H1 (cell line): ENCODE results near the gene BNC2. TPM values are rescaled to one million over a fixed set of nuclear protein-coding genes. Genes with fewer than 3 reads are reported as not detected.

Experiments
- CTCF ChIA-PET: fragments of 300-600 bp; sonication (Branson Sonifier 250); formaldehyde crosslinking; loops from one replicate; lab custom pipeline; 2021; ENCODE audit not compliant: partially characterized antibody; lab: Charles Lee
- POLR2A ChIA-PET: fragments of 300-600 bp; sonication (Branson Sonifier 250); formaldehyde crosslinking; loops from one replicate; lab custom pipeline; 2021; ENCODE audit warnings: inconsistent platforms; ENCODE audit not compliant: partially characterized antibody; lab: Charles Lee
- DNase-seq, 2 experiments: peaks; one replicate each; pipeline versions ENCODE4 v3.0.0 to v3.0.0-alpha.2; 2010 to 2022; ENCODE audit warnings: low spot score in 2 of 2, low read depth in 1 of 2, mixed read lengths in 1 of 2
- FAIRE-seq: peaks from 2 replicates; lab custom pipeline; 2011; peaks lifted over from hg19 to GRCh38; lab: Jason Lieb, UNC
- H2AFZ ChIP-seq: 2 replicates; pipeline ENCODE4 v1.8.1; 2012; ENCODE audit warnings: low read length, inconsistent platforms
- H2AK5ac ChIP-seq: 2 replicates; pipeline ENCODE4 v1.6.1; 2013; ENCODE audit warnings: low read depth, low read length
- H2BK120ac ChIP-seq: replicated peaks from 2 replicates; pipeline ENCODE3; 2013; ENCODE audit warnings: low read depth, low read length, inconsistent platforms
- H2BK12ac ChIP-seq: 2 replicates; pipeline ENCODE4 v1.6.1; 2013; ENCODE audit warnings: low read depth, low read length
- H2BK15ac ChIP-seq: 2 replicates; pipeline ENCODE4 v1.6.1; 2013; ENCODE audit warnings: low read length
- H2BK20ac ChIP-seq: 2 replicates; pipeline ENCODE4 v1.6.1; 2013; ENCODE audit warnings: low read length
- H2BK5ac ChIP-seq: 2 replicates; pipeline ENCODE4 v1.6.1; 2013; ENCODE audit warnings: low read depth, low read length
- H3K14ac ChIP-seq: 2 replicates; pipeline ENCODE4 v1.6.1; 2013; ENCODE audit warnings: inconsistent platforms; ENCODE audit not compliant: insufficient read length
- H3K18ac ChIP-seq: 2 replicates; pipeline ENCODE4 v1.6.1; 2013; ENCODE audit warnings: low read length; ENCODE audit errors: extremely low read depth
- H3K23ac ChIP-seq: 2 replicates; pipeline ENCODE4 v1.6.1; 2013; ENCODE audit warnings: inconsistent platforms; ENCODE audit not compliant: insufficient read length
- H3K23me2 ChIP-seq: 2 replicates; pipeline ENCODE4 v1.6.1; 2013; ENCODE audit warnings: low read depth, low read length
- H3K27ac ChIP-seq: 2 replicates; pipeline ENCODE4 v1.6.1; 2011; ENCODE audit warnings: low read depth, low read length, inconsistent platforms
- H3K27me3 ChIP-seq, 4 experiments: replicated peaks in 1 of 4; 1 replicate in 1 of 4; 2 replicates in 3 of 4; pipeline versions ENCODE4 v1.6.1 to v1.8.1; 2011 to 2013; ENCODE audit warnings: low read length in 3 of 4, mild to moderate bottlenecking in 3 of 4, inconsistent platforms in 2 of 4, mixed read lengths in 2 of 4, moderate library complexity in 1 of 4; ENCODE audit not compliant: control insufficient read depth in 3 of 4, insufficient read depth in 3 of 4; ENCODE audit errors: extremely low read depth in 1 of 4
- H3K36me3 ChIP-seq, 4 experiments: 2 replicates each; pipeline versions ENCODE4 v1.6.1 to v1.8.1; 2011 to 2013; ENCODE audit warnings: mild to moderate bottlenecking in 4 of 4, low read length in 3 of 4, moderate library complexity in 2 of 4, control low read depth in 1 of 4, inconsistent platforms in 1 of 4; ENCODE audit not compliant: insufficient read depth in 4 of 4, control insufficient read depth in 2 of 4
- H3K4ac ChIP-seq: replicated peaks from 2 replicates; pipeline ENCODE3; 2013; ENCODE audit warnings: low read length, low read depth, mixed read lengths, inconsistent platforms; ENCODE audit not compliant: insufficient read length
- H3K4me1 ChIP-seq, 4 experiments: replicated peaks in 1 of 4; 1 replicate in 1 of 4; 2 replicates in 3 of 4; pipeline versions ENCODE4 v1.6.1 to v1.8.1; 2011 to 2013; ENCODE audit warnings: low read length in 3 of 4, inconsistent platforms in 2 of 4, mixed read lengths in 1 of 4; ENCODE audit not compliant: insufficient read depth in 4 of 4, control insufficient read depth in 3 of 4
- H3K4me2 ChIP-seq, 2 experiments: 2 replicates each; pipeline versions ENCODE4 v1.6.1 to v1.8.1; 2011 to 2013; ENCODE audit warnings: low read depth in 2 of 2, low read length in 2 of 2, control low read depth in 1 of 2, inconsistent platforms in 1 of 2, mild to moderate bottlenecking in 1 of 2; ENCODE audit not compliant: insufficient read depth in 1 of 2
- H3K4me3 ChIP-seq, 4 experiments: fragments of 200-600, 300-600 bp in 1 of 4; sonication (generic), shearing (Covaris generic), sonication (Bioruptor Twin) in 1 of 4; 2 replicates each; pipeline versions ENCODE4 v1.5.1 to v1.8.1; 2011 to 2016; ENCODE audit warnings: low read length in 4 of 4, low read depth in 3 of 4, control low read depth in 2 of 4, inconsistent platforms in 2 of 4, mild to moderate bottlenecking in 2 of 4, mixed read lengths in 1 of 4, moderate library complexity in 1 of 4; ENCODE audit not compliant: insufficient read depth in 2 of 4; ENCODE audit errors: extremely low read depth in 1 of 4
- H3K56ac ChIP-seq: replicated peaks from 2 replicates; pipeline ENCODE3; 2013; ENCODE audit warnings: low read depth, mild to moderate bottlenecking, mixed read lengths, low read length, inconsistent platforms; ENCODE audit not compliant: insufficient read length
- H3K79me1 ChIP-seq: 2 replicates; pipeline ENCODE4 v1.6.1; 2013; ENCODE audit warnings: low read depth, low read length, control low read depth
- H3K79me2 ChIP-seq, 2 experiments: 2 replicates each; pipeline versions ENCODE4 v1.6.1 to v1.8.1; 2012 to 2013; ENCODE audit warnings: low read length in 2 of 2, mild to moderate bottlenecking in 2 of 2, inconsistent platforms in 1 of 2; ENCODE audit not compliant: insufficient read depth in 2 of 2, control insufficient read depth in 1 of 2
- H3K9ac ChIP-seq, 4 experiments: replicated peaks in 1 of 4; 1 replicate in 1 of 4; 2 replicates in 3 of 4; pipeline versions ENCODE4 v1.6.1 to v1.8.1; 2011 to 2013; ENCODE audit warnings: low read depth in 3 of 4, low read length in 3 of 4, control low read depth in 2 of 4, mild to moderate bottlenecking in 2 of 4, moderate library complexity in 2 of 4, inconsistent platforms in 1 of 4; ENCODE audit errors: extremely low read depth in 1 of 4
- H3K9me3 ChIP-seq, 2 experiments: 2 replicates each; pipeline versions ENCODE4 v1.6.1 to v1.8.1; 2012 to 2013; ENCODE audit warnings: mild to moderate bottlenecking in 2 of 2, moderate library complexity in 2 of 2, control low read depth in 1 of 2, inconsistent platforms in 1 of 2, low read depth in 1 of 2, low read length in 1 of 2, mixed read lengths in 1 of 2; ENCODE audit not compliant: insufficient read depth in 2 of 2
- H4K20me1 ChIP-seq, 2 experiments: replicated peaks in 1 of 2; 2 replicates each; pipeline versions ENCODE3 to v1.8.1; 2011 to 2013; ENCODE audit warnings: inconsistent platforms in 2 of 2, low read length in 2 of 2, mild to moderate bottlenecking in 1 of 2; ENCODE audit not compliant: insufficient read depth in 2 of 2, control insufficient read depth in 1 of 2
- H4K5ac ChIP-seq: 2 replicates; pipeline ENCODE4 v1.6.1; 2013; ENCODE audit warnings: low read length, low read depth, mixed read lengths, inconsistent platforms; ENCODE audit not compliant: insufficient read length
- H4K8ac ChIP-seq: 2 replicates; pipeline ENCODE4 v1.8.0; 2013; ENCODE audit warnings: mild to moderate bottlenecking, moderate library complexity, low read length, inconsistent platforms; ENCODE audit not compliant: insufficient read depth; ENCODE audit errors: extremely low read depth
- H4K91ac ChIP-seq: replicated peaks from 2 replicates; pipeline ENCODE3; 2013; ENCODE audit warnings: low read length, mixed read lengths, inconsistent platforms; ENCODE audit not compliant: insufficient read length
- BRCA1 ChIP-seq: IDR thresholded peaks from 2 replicates; pipeline ENCODE4 v1.6.1; 2012; ENCODE audit warnings: low read depth, low read length, improper control_type of control experiment
- CHD2 ChIP-seq: IDR thresholded peaks from 2 replicates; pipeline ENCODE4 v1.6.1; 2012; ENCODE audit warnings: low read length, improper control_type of control experiment
- CTCF ChIP-seq, 3 experiments: IDR thresholded peaks; 1 replicate in 2 of 3; 2 replicates in 1 of 3; pipeline versions ENCODE4 v1.5.1 to v1.6.1; 2011; ENCODE audit warnings: low read length in 3 of 3, mild to moderate bottlenecking in 3 of 3, inconsistent platforms in 2 of 3, low read depth in 1 of 3, moderate library complexity in 1 of 3; ENCODE audit not compliant: insufficient read depth in 1 of 3; ENCODE audit errors: control extremely low read depth in 1 of 3
- FOSL1 ChIP-seq: IDR thresholded peaks from 2 replicates; pipeline ENCODE4 v1.6.1; 2011; ENCODE audit warnings: mild to moderate bottlenecking, low read depth, low read length, moderate library complexity; ENCODE audit not compliant: insufficient read depth
- GTF2F1 ChIP-seq: IDR thresholded peaks from 2 replicates; pipeline ENCODE4 v1.6.1; 2012; ENCODE audit warnings: low read depth, low read length, improper control_type of control experiment, borderline replicate concordance
- HDAC2 ChIP-seq, 2 experiments: fragments of 300-600 bp in 1 of 2; sonication (generic) in 1 of 2; IDR thresholded peaks; 2 replicates each; pipeline ENCODE4 v1.6.1; 2011 to 2012; ENCODE audit warnings: low read depth in 2 of 2, low read length in 2 of 2, mild to moderate bottlenecking in 2 of 2, moderate library complexity in 2 of 2, borderline replicate concordance in 1 of 2, inconsistent platforms in 1 of 2
- MAX ChIP-seq: IDR thresholded peaks from 2 replicates; pipeline ENCODE4 v1.6.1; 2012; ENCODE audit warnings: inconsistent platforms
- RFX5 ChIP-seq: IDR thresholded peaks from 2 replicates; pipeline ENCODE4 v1.6.1; 2011; ENCODE audit warnings: low read depth, low read length, improper control_type of control experiment, borderline replicate concordance
- WGBS, 2 experiments: shearing (Covaris generic) in 1 of 2; methylation state at CpG; one replicate each; pipeline versions ENCODE4 v1.1.6 to v1.1.7; 2013 to 2015; ENCODE audit warnings: low lambda C conversion rate in 2 of 2, mixed read lengths in 2 of 2, inconsistent platforms in 1 of 2, low coverage in 1 of 2, missing lambda C conversion rate in 1 of 2; ENCODE audit not compliant: insufficient replicate concordance in 2 of 2, insufficient coverage in 1 of 2, insufficient read length in 1 of 2; ENCODE audit errors: extremely low coverage in 1 of 2, missing lambda C conversion rate in 1 of 2; 5-methylcytosine and 5-hydroxymethylcytosine counted together
- polyA plus RNA-seq, 7 experiments: library from polyadenylated mRNA; depleted of rRNA in 3 of 7; stranded (reverse) in 5 of 7; unstranded in 2 of 7; fragments of >200 nt in 5 of 7; fragments of 200-250 nt in 2 of 7; gene quantifications; 1 replicate in 5 of 7; 2 replicates in 1 of 7; 4 replicates in 1 of 7; pipeline versions ENCODE4 v1.2.1 to v1.2.3, GENCODE V29; 2011 to 2013; ENCODE audit warnings: missing spikeins in 2 of 7, mixed read lengths in 2 of 7
- total RNA-seq: library from RNA; stranded (reverse); fragmentation: NEBNext Ultra II Directional; extraction: Animal tissue kit (Norgen Biotek cat#: 25700); gene quantifications from 2 replicates; pipeline ENCODE4 v1.2.1, GENCODE V29; 2021
- TF ChIP-seq, protein P1 (sequence below): IDR thresholded peaks from 2 replicates; pipeline ENCODE4 v1.6.1; 2012; ENCODE audit warnings: low read length, inconsistent platforms

Gene BNC2
- total and polyA plus RNA-seq, 2 of the 8 experiments (the other 6 are each of a cell fraction or from before 2014, with no cell fraction given) = 16.0 to 26.8 TPM

DNA sequence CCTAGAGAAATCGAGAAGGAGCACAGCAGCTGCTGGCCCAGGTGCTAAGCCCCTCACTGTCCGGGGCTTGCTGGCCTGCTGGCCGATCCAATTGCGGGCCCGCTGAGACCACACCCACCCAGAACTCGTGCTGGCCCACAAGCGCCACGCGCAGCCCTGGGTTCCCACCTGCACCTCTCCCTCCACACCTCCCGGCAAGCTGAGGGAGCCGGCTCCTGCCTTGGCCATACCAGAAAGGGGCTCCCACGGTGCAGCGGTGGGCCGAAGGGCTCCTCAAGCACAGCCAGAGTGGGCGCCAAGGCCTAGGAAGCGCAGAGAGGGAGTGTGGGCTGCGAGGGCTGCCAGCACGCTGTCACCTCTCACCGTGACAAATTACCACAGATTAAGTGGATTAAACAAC, 6.8 kb upstream of the BNC2 start:
- DNase-seq (no peak), FAIRE-seq (no peak)
- peaks cover 0 to 4% of the 10 kb centered on the region in 2 experiments; a peak in 1 of 4 replicates for H3K9me3 ChIP-seq
- ChIA-PET POLR2A (no interaction called here), CTCF (interaction anchor here (1.2 kb wide), 1 partner anchor 11 kb away, joined by 3 read pairs; no protein-coding TSS in a partner anchor)
- no peak overlapping the region for H3K4me3 ChIP-seq
- H4K20me1 ChIP-seq = no peaks in the 10 kb centered on the region
- H3K27ac ChIP-seq = no peak overlapping the region
- H4K91ac ChIP-seq = no peak overlapping the region
- H2BK20ac ChIP-seq = no peak overlapping the region
- H3K79me2 ChIP-seq = no peaks in the 10 kb centered on the region
- no peak overlapping the region for H3K23ac ChIP-seq
- WGBS, 2 experiments = 83% methylated on average over 13 of the region's 19 CpGs; no CpG with 5 or more reads in 1 of the 2 experiments
- H3K14ac ChIP-seq = no peak overlapping the region
- H2BK120ac ChIP-seq = no peak overlapping the region
- H2AFZ ChIP-seq = no peak overlapping the region
- no peak overlapping the region; the same call in 1 of the 2 replicates for H2BK12ac ChIP-seq
- no peak overlapping the region for H3K9ac ChIP-seq
- H4K5ac ChIP-seq = no peak overlapping the region
- no peaks in the 10 kb centered on the region; a peak in 1 of 7 replicates for H3K27me3 ChIP-seq
- no peak overlapping the region for H3K18ac ChIP-seq
- no peaks in the 10 kb centered on the region for H3K36me3 ChIP-seq
- no peak overlapping the region for H3K4ac ChIP-seq
- peaks cover 0 to 4% (median 2%) of the 10 kb centered on the region in 4 experiments; a peak in 3 of 7 replicates for H3K4me1 ChIP-seq
- no peak overlapping the region for H3K56ac ChIP-seq
- H2AK5ac ChIP-seq = no peak overlapping the region
- no peaks in the 10 kb centered on the region for H3K79me1 ChIP-seq
- 0 out of 2 replicates have a peak, but pooled peaks cover 2% of the 10 kb centered on the region for H3K23me2 ChIP-seq
- H2BK5ac ChIP-seq = no peak overlapping the region
- no peak overlapping the region for H3K4me2 ChIP-seq
- H2BK15ac ChIP-seq = no peak overlapping the region
- H4K8ac ChIP-seq = no peak overlapping the region; the same call in 1 of the 2 replicates
- TF ChIP-seq, protein P1, sequence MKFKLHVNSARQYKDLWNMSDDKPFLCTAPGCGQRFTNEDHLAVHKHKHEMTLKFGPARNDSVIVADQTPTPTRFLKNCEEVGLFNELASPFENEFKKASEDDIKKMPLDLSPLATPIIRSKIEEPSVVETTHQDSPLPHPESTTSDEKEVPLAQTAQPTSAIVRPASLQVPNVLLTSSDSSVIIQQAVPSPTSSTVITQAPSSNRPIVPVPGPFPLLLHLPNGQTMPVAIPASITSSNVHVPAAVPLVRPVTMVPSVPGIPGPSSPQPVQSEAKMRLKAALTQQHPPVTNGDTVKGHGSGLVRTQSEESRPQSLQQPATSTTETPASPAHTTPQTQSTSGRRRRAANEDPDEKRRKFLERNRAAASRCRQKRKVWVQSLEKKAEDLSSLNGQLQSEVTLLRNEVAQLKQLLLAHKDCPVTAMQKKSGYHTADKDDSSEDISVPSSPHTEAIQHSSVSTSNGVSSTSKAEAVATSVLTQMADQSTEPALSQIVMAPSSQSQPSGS = no peak
- TF ChIP-seq FOSL1 (no peak), GTF2F1 (no peak), HDAC2 (IDR thresholded peaks at IDR 0.05; ENCODE audit: borderline replicate concordance in 1 of 2, low read depth in 2 of 2, low read length in 2 of 2) (no peak), MAX (no peak), CHD2 (no peak), RFX5 (no peak), BRCA1 (no peak), CTCF (IDR thresholded peaks at IDR 0.05; ENCODE audit: control extremely low read depth in 1 of 3, insufficient read depth in 1 of 3, low read depth in 1 of 3, low read length in 3 of 3) (no peak)
